ENCODE data around the gene STK10.
"Not testable (repeated sequence)": the region's sequence is repeated elsewhere in the genome, so short reads cannot be mapped to it uniquely, and the experiment has no call there.

STK10 gene

GRCh38 chr5:172048539-172049101 is 139.4 kb downstream of the STK10 start:
- no peak for DNase-seq

- DNase-seq: no peak
Observed at GRCh38 chr5:172048170-172048422, 139.9 kb downstream of the STK10 start.

- DNase-seq: no peak
Observed at GRCh38 chr5:172046593-172046992, 141.4 kb downstream of the STK10 start.

GRCh38 chr5:172045315-172045632 is 142.8 kb downstream of the STK10 start:
- DNase-seq: no peak

GRCh38 chr5:172044631-172045314 is 143.3 kb downstream of the STK10 start:
- DNase-seq: no peak

- no peak for DNase-seq
Observed at GRCh38 chr5:172043865-172044264, 144.2 kb downstream of the STK10 start.

GRCh38 chr5:172042183-172042582 is 145.8 kb downstream of the STK10 start:
- no peak for DNase-seq

GRCh38 chr5:172038167-172038566 is 149.9 kb downstream of the STK10 start:
- no peak for DNase-seq

GRCh38 chr5:172035049-172035448 is 153.0 kb downstream of the STK10 start:
- no peak for DNase-seq

- no peak for DNase-seq
Observed at GRCh38 chr5:172031894-172032461, 156.0 kb downstream of the STK10 start.

- DNase-seq: no peak
Observed at GRCh38 chr5:172029876-172030275, 158.1 kb downstream of the STK10 start.

- DNase-seq: no peak
Observed at GRCh38 chr5:172028167-172028566, 159.9 kb downstream of the STK10 start.

- DNase-seq: not testable (repeated sequence)
Observed at GRCh38 chr5:172020110-172020786, 167.8 kb downstream of the STK10 start.

GRCh38 chr5:172015346-172015745 is 172.7 kb downstream of the STK10 start:
- DNase-seq: no peak

- DNase-seq: no peak
Observed at GRCh38 chr5:172010278-172010677, 177.7 kb downstream of the STK10 start.

- no peak for DNase-seq
Observed at GRCh38 chr5:172009536-172010270, 178.3 kb downstream of the STK10 start.

- no peak for DNase-seq
Observed at GRCh38 chr5:172008689-172009141, 179.3 kb downstream of the STK10 start.

- no peak for DNase-seq
Observed at GRCh38 chr5:172008111-172008455, 179.9 kb downstream of the STK10 start.

GRCh38 chr5:172007175-172008110 is 180.6 kb downstream of the STK10 start:
- DNase-seq: no peak

GRCh38 chr5:172006321-172007174 is 181.5 kb downstream of the STK10 start, which contains the start of gene FBXW11:
FBXW11 (minus strand) TSS chr5:172006638; CDS start chr5:172006502, 136 bp downstream.
- peak; percentile 90 for DNase-seq

- DNase-seq: no peak
Observed at GRCh38 chr5:172005708-172006320, 182.2 kb downstream of the STK10 start.
